Right ventricle myocardium inferior (tissue), 1 donor: ENCODE measurements around the gene RBBP9. TPM values are rescaled to one million over a fixed set of nuclear protein-coding genes. Genes with fewer than 3 reads are reported as not detected.
"Not testable (repeated sequence)": the region's sequence is repeated elsewhere in the genome, so short reads cannot be mapped to it uniquely, and the experiment has no call there.

Experiments
- ATAC-seq: fragments of 200-7000 bp; cut with Tn5 transposase; one replicate; pipeline ENCODE4 v1.9.1; 2020; ENCODE audit warnings: mild to moderate bottlenecking, moderate library complexity
- DNase-seq: peaks from one replicate; pipeline ENCODE4 v3.0.0; 2021; ENCODE audit errors: missing footprints
- intact Hi-C: fragments of 100-400 bp; cut with DNase I; formaldehyde crosslinking; loops from one replicate; pipeline ENCODE4 v1.11.0; 2022
- total RNA-seq: library from RNA; stranded (reverse); fragmentation: NEBNext Ultra II Directional; extraction: Animal tissue kit (Norgen Biotek cat#: 25700); gene quantifications from one replicate; pipeline ENCODE4 v1.2.1, GENCODE V29; 2021
- donor health status: DM: no; HTN: yes; CAD: no; lungs with severe emphysema.

Gene RBBP9
- total RNA-seq, 1 donor from 2014 or later = 5.1 TPM

DNA sequence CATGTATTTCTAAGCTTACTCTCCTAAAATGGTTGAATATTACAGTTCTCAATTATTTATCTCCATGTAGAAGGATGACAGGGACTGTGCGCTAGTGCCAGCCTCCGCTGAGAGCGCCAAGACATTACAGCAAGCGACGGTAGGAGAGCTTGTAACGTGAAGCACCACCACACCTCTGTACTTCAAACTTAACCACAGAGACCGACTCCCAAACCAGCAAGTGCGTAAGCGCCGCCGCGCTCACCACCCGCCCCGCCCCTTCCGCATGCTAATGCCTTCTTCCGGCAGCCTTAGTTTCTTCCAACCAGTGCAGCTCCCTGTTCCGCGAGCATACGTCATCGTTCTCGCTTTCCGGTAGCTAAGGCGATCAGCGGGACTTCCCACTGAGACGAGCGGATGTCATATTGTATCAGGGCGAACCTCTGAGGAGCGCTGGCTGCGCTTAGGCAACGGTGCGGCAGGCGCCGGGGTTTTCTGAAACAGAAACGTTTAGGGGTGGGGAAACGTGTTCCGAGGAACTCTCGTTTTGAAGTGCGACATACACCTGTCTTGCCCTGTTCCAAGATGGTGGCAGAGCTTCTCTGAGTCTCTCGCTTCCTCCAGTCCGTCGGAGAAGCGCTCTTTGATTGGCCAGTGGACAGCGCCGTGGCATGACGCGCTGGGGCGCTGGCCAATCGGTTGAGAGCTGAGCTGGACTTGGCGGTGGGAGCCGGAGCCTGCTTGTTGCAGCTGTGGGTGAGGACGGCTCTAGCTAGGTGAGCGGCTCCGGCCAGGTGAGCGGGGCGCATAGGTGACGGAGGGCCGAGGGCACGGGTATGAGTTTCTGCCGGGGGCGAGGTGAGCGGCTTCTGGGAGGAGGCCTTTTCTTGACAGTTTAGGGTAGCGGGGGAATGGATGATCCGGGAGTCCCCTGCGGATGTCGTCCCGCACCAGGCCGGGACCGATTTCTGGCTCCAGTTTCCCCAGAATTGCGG, 10.5 kb upstream of the RBBP9 start, which contains the start of gene SEC23B:
Gene SEC23B, plus strand, starts transcription at position 723 of the 974 bp plus-strand sequence. CDS start 2,896 bp downstream, outside the sequence.
- ATAC-seq = peak; percentile 99
- peak; percentile 98 for DNase-seq
- intact Hi-C loops = loop anchor here (2.0 to 5.0 kb wide), 3 partner anchors 41 to 220 kb away; partner anchors contain the start of genes DZANK1, POLR3F, SMIM26 and ZNF133

DNA sequence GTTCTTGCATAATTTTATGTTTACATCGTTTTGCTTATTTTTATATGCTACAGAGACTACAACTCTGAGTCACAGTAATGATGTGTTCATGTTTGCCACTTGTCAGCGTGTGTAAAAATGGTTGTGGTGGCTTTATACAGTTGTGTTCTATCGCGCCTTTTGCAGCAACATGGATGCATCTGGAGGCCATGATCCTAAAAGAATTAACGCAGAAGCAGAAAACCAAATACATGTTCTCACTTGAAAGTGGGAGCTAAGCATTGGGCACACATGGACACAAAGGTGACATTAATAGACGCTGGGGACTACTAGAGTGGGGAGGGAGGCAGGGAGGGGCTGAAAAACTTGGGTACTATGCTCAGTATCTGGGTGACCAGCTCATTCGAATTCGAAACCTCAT, 9.7 kb upstream of the RBBP9 start:
- intact Hi-C loops = loop anchor here (2.0 to 5.0 kb wide), 3 partner anchors 40 to 219 kb away; partner anchors contain the start of genes DZANK1, POLR3F, SMIM26 and ZNF133
- ATAC-seq (no peak), DNase-seq (no peak)

DNA sequence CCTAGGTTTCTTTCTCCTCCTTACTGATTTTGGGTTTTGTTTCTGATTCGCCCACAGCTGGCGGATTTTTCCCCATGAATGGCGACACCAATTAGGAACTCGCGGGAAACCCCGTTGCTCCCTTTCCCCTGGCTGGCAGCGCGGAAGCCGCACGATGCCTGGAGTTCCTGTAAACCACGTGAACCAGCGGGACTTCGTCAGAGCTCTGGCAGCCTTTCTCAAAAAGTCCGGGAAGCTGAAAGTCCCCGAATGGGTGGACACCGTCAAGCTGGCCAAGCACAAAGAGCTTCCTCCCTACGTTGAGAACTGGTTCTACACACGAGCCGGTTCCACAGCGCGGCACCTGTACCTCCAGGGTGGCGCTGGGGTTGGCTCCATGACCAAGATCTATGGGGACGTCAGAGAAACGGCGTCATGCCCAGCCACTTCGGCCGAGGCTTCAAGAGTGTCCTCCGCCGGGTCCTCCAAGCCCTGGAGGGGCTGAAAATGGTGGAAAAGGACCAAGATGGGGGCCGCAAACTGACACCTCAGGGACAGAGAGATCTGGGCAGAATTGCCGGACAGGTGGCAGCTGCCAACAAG, 7.5 kb upstream of the RBBP9 start:
- intact Hi-C loops = loop anchor here (5.0 kb wide), 1 partner anchor 217 kb away; the partner anchor contains the start of gene ZNF133
- DNase-seq (peak; percentile 67), ATAC-seq (no peak)

DNA sequence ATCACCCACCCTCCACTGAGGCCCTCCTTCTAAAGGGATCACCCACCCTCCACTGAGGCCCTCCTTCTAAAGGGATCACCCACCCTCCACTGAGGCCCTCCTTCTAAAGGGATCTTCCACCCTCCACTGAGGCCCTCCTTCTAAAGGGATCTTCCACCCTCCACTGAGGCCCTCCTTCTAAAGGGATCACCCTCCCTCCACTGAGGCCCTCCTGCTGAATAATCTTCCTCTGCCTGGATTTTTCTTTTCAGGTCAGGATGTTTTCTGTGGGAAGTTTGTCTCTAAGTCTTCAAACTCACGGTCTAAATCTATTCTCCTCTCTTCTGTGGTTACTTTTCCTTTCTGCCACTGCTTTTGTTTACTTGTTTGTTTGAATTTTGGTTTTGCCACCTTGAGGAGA, 4.6 kb upstream of the RBBP9 start:
- DNase-seq, intact Hi-C loops, ATAC-seq: not testable (repeated sequence)

DNA sequence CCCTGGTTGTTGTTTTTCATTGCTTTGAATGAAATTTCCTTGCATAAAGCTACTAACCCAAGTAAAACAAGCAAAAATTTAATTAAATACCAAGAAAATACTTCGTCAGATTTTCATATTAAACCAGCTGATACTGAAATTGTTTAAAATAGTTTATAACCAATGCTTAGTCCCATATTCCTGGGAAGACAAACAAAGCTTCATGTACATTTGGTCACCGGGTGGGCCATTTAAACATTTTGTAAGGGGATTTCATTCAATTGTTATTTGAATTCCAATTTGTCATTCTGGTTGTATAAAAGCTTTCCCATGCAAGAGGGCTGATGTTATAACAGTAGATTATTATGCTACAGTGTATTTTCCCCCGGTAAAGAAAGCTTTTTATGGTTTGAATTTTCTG, 578 bp upstream of the RBBP9 start:
- DNase-seq (no peak), ATAC-seq (no peak)
- intact Hi-C loops = no loop called here

DNA sequence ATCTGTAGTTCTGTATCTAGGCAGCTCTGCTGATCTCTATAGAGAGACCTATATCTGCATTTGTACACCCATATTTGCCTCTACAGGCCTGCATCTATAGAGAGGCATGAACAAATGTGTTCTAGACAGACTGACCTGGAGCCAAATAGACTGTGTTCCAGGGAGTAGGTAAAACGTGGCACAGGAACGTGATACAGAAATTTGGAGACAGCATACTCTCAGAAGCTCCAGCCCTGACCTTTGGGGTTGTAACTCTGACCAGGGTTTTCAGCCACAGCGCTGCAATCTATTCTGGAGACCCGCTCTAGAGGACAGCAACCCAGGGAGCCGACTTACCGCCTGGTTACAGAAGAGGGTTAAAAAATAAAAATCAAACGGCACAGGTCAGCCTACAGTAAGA, 983 bp downstream of the RBBP9 start:
- intact Hi-C loops = no loop called here
- ATAC-seq (no peak), DNase-seq (no peak)

DNA sequence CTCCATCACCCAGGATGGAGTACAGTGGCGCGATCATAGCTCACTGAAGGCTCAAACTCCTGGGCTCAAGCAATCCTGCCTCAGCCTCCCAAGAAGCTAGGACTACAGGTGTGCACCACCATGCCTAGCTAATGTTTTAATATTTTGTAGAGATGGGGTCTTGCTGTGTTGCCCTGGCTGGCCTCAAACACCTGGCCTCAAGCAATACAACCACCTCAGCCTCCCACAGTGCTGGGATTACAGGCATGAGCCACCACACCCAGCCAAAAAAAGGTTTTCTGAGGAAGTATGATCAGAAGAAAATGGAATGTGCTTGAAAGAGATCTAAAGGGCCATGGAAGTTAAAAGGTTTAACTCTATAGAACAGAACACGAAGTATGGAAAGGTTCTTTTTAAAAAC, 8.7 kb downstream of the RBBP9 start:
- DNase-seq (no peak), ATAC-seq (no peak)
- intact Hi-C loops = no loop called here

DNA sequence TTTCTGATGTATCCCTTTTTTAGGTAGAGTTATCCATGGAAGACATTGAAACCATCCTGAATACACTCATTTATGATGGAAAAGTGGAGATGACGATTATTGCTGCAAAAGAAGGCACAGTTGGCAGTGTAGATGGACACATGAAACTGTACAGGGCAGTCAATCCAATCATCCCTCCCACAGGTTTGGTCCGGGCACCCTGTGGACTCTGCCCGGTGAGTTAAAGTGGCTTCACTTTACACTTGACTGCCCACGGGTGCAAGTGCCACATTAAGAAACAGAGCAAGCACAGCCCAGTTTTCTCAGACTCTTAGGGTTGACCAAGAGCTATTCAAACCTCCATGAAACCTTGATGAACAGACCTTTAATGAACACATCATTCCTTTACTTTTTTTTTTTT, 15.4 kb downstream of the RBBP9 start:
- no peak for DNase-seq
- no peak for ATAC-seq
- intact Hi-C loops = no loop called here

DNA sequence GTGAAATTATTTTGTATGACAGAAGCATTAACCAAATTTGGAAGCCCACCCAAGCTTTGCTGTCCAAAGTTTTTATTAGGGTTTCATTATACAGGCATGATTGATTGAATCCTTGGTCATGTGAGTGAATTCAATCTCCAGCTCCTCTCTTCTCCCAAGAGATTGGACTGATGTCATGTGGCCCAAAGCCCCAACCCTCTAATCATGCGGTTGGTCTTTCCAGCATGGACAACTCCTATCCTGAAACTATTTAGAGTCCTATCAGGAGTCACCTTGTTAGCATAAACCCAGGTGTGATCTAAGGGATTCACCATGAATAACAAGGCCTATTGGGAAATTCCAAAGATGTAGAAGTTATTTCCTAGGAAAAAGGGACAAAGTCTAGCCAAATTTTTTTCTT, 19.2 kb downstream of the RBBP9 start:
- intact Hi-C loops = no loop called here
- ATAC-seq (no peak), DNase-seq (no peak)

DNA sequence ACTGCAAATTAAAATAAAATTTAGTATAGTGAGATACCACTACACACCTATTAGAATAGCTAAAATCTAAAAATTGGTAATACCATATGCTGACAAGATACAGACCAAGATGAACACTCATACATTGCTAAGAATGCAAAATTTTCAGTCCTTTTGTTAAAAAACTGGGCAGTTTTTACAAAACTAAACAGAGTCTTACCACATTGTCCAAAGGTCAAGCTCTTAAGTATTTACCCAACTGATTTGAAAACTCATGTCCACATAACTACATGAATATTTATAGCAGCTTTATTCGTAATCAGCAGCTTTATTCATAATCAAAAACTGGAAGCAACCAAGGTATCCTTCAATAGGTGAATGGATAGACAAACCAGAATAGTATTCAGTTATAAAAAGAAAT, 19.8 kb downstream of the RBBP9 start:
- intact Hi-C loops = no loop called here
- no peak for ATAC-seq
- no peak for DNase-seq

DNA sequence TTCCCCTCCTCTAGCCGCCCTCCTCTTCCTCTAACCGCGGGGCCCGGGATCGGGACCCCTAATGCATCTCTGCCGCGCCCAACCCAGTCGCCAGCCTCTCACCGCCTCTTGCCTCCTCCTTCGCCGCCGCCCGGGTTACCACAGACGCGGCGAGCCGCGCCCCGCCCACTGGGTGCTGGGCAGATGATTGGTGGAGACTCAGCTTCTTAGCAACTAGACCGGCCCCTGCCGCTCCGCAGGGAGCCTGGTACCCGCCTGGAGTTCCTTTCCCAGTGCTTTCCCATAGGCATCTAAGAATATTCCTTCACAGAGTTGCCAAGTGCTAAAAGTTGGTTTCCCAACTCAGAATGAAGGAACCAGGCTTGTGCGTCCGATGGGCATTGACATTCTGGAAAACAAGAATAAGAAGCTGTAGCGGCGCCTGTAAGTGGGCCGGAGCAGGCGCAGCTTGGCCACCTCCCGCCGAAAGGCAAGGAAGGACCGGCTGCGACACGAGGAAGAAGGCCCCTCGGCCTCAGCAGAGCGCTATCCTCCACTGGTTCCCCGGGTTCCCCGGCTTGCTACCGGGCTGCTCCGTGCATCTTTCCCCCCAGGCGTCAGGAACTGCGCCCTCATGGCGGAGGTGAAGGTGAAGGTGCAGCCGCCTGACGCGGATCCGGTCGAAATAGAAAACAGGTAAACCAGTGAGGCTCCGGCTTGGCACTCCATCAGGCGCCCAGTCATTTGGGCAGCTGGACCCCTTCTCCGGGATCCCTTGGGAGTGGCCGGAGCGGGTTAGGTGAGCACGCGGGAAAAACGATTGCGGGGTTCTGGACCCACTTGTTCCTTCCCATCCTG, 29.9 kb downstream of the RBBP9 start, which contains the start of the genes DZANK1 and POLR3F:
Gene DZANK1, minus strand, starts transcription at position 137 of the 837 bp plus-strand sequence. CDS start 1,672 bp downstream, outside the sequence.
Gene POLR3F, plus strand, starts transcription at position 497 of the 837 bp plus-strand sequence. Its CDS starts 117 bp downstream, at position 614.
- intact Hi-C loops = loop anchor here (2.0 kb wide), 2 partner anchors 40 to 178 kb away; partner anchors contain the start of genes SEC23B and ZNF133
- DNase-seq = peak; percentile 98

DNA sequence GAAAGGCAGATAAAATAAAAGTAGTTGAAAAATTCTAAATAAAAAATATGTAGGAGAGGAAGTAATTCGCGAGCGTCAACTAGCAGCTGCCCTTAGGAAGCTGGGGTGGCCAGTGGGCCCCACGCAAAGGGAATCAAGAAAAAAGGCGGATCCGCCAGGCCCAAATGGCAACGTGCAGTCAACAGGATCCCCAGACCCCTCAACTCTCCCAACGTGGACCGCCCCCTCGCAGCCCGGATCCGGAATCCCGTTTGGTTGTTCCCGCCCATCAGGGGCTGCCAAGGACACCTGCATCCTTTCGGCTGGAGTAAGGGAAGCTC, 30.5 kb downstream of the RBBP9 start:
- no peak for DNase-seq
- intact Hi-C loops = loop anchor here (2.0 kb wide), 2 partner anchors 40 to 178 kb away; partner anchors contain the start of genes SEC23B and ZNF133
- ATAC-seq = peak; percentile 69

More for the DNA sequence above, 29.9 kb downstream of the RBBP9 start, which contains the start of the genes DZANK1 and POLR3F:
- ATAC-seq = peak; percentile 100

DNA sequence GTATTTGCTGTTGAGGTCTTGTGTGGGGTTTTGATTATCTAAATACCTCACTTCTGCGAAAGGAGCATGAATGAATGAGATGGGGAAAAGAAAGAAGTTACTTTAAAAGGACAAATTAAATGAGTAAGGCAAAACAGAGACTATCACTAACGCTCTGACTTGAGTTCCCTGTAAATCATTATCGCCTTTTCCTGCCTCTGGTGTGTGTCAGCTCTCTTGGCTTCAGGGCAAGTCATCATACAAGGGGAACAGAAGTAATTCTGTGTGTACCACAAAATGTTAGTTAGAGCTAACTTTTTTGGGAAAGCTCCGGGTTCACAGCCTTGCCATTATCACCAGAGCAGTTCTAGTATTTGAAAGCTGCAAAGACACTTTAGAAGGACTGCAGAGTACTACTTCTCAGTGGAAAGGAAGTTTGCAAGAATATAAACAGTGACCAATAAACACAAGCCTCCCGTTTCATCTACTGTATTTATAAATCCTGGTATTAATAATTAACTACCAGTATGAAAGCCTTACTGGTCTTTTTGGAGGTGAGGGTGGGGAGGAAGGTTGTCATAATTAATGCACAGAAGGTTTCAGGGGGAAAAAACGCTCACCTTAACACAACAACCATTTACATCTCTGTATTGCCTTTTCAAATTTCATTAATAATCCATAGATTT, 31.4 kb downstream of the RBBP9 start:
- intact Hi-C loops = loop anchor here (2.0 kb wide), 2 partner anchors 41 to 177 kb away; partner anchors contain the start of genes SEC23B and ZNF133
- ATAC-seq = no peak
- no peak for DNase-seq

DNA sequence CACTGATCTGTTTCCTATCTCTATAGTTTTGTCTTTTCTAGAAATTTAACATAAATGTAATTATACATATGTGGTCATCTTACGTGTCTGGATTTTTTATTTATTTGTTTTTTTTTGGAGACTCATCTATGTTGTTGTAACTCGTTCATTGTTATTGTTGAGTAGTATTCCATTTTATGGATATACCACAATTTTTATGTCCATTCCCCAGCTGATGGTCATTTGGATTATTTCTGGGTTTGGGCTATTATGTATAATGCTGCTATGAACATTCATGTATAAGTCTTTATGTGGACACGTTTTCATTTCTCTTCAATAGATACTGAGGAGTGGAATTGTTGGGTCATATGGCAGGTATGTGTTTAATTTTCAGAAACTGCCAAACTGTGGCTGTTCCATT, 40.4 kb downstream of the RBBP9 start:
- intact Hi-C loops = no loop called here

DNA sequence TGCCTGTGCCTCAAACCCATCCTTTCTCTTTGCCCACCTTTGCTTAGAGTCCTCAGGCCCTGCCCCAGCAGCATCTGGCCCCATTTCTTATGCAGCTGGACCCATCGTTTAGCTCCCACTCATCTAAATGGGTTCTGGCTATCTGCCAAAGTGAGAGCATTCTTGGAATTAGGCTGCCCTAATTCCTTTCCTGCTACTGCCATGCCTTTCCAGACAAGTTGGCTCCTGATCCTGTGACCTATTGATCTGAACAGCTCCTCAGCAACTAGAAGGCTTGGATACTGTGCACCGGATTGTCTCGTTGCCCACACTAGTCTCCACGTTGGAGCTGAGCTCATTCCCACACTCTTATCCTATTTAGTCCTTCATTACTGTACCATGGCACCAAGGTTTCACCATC, 53.1 kb downstream of the RBBP9 start:
- intact Hi-C loops = no loop called here
- ATAC-seq (no peak), DNase-seq (no peak)

More for the DNA sequence above, 40.4 kb downstream of the RBBP9 start:
- no peak for ATAC-seq
- no peak for DNase-seq

DNA sequence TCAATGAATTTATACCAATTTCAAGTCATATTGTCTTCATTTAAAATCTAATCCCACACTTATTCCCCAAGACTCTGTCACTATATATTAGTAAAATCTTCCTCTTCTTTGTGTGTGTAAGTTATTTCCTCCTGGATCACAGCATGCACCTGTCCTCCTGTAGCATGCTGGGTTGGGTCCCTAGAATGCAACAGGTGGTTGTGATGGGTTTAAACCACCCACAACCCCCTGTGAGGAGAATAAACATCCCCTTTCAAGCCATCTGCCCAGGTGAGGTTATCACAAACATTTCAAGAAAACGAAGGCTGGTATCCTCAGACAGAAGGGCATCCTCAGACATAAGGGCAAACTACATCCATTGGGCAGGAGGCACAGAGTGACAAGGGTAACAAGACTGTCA, 56.6 kb downstream of the RBBP9 start:
- ATAC-seq = no peak
- DNase-seq = no peak
- intact Hi-C loops = no loop called here

DNA sequence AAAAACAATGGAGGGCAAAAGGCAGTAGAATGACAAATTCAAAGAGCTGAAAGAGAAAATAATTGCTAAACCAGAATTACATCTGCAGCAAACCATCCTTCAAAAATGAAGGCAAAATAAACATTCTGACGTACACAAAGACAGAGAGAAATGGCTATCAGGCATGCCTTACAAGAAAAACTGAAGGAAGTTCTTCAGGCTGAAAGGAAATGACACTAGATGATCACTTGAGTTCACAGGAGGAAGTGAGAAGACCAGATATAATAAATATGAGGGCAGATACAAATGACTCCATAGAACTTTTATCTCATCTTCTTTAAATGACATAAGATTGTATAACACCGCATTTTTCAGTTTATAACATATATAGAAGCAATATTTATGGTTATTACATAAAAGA, 60.2 kb downstream of the RBBP9 start:
- ATAC-seq (no peak), DNase-seq (no peak)
- intact Hi-C loops = no loop called here
